Astrocyte (in vitro differentiated cells and primary cell): ENCODE measurements around the gene PRSS21. TPM values are rescaled to one million over a fixed set of nuclear protein-coding genes. Genes with fewer than 3 reads are reported as not detected.

Experiments
- DNase-seq: peaks from one replicate; pipeline ENCODE4 v3.0.0-alpha.2; 2010; ENCODE audit warnings: low read depth
- FAIRE-seq: peaks from 2 replicates; lab custom pipeline; 2011; peaks lifted over from hg19 to GRCh38; lab: Jason Lieb, UNC
- H2AFZ ChIP-seq: 2 replicates; pipeline ENCODE4 v1.6.0; 2012; ENCODE audit warnings: low read depth, low read length, inconsistent platforms
- H3K27ac ChIP-seq: 2 replicates; pipeline ENCODE4 v1.5.1; 2011; ENCODE audit warnings: low read depth, low read length, inconsistent platforms
- H3K27me3 ChIP-seq: 2 replicates; pipeline ENCODE4 v1.6.0; 2011; ENCODE audit warnings: low read length, inconsistent platforms; ENCODE audit not compliant: insufficient read depth
- H3K36me3 ChIP-seq: 2 replicates; pipeline ENCODE4 v1.5.1; 2011; ENCODE audit warnings: low read length, inconsistent platforms; ENCODE audit not compliant: insufficient read depth
- H3K4me1 ChIP-seq: 2 replicates; pipeline ENCODE4 v1.5.1; 2011; ENCODE audit warnings: low read length, inconsistent platforms; ENCODE audit not compliant: insufficient read depth
- H3K4me2 ChIP-seq: 2 replicates; pipeline ENCODE4 v1.6.0; 2012; ENCODE audit warnings: low read length, inconsistent platforms
- H3K4me3 ChIP-seq: 2 replicates; pipeline ENCODE4 v1.5.1; 2011; ENCODE audit warnings: low read depth, mild to moderate bottlenecking, low read length, inconsistent platforms; ENCODE audit not compliant: insufficient read depth
- H3K79me2 ChIP-seq: 2 replicates; pipeline ENCODE4 v1.6.0; 2012; ENCODE audit warnings: mild to moderate bottlenecking, low read length, inconsistent platforms; ENCODE audit not compliant: insufficient read depth
- H3K9ac ChIP-seq: 2 replicates; pipeline ENCODE4 v1.6.0; 2012; ENCODE audit warnings: mild to moderate bottlenecking, low read length, inconsistent platforms
- H3K9me3 ChIP-seq: 2 replicates; pipeline ENCODE4 v1.5.1; 2012; ENCODE audit warnings: low read depth, mild to moderate bottlenecking, low read length, inconsistent platforms; ENCODE audit not compliant: insufficient read depth
- H4K20me1 ChIP-seq: 2 replicates; pipeline ENCODE4 v1.6.0; 2012; ENCODE audit warnings: low read length, inconsistent platforms; ENCODE audit not compliant: insufficient read depth
- H3K27ac Mint-ChIP-seq: one replicate; pipeline ENCODE4 v1.8.0; 2021; ENCODE audit warnings: mild to moderate bottlenecking, mixed read lengths; ENCODE audit not compliant: unreplicated experiment
- H3K27me3 Mint-ChIP-seq: one replicate; pipeline ENCODE4 v1.8.0; 2021; ENCODE audit warnings: low read depth, mixed read lengths; ENCODE audit not compliant: unreplicated experiment
- H3K36me3 Mint-ChIP-seq: one replicate; pipeline ENCODE4 v1.8.0; 2021; ENCODE audit warnings: low read depth, mixed read lengths; ENCODE audit not compliant: unreplicated experiment
- H3K4me1 Mint-ChIP-seq: one replicate; pipeline ENCODE4 v1.8.0; 2021; ENCODE audit warnings: low read depth, mixed read lengths; ENCODE audit not compliant: unreplicated experiment
- H3K4me3 Mint-ChIP-seq: one replicate; pipeline ENCODE4 v1.8.0; 2021; ENCODE audit warnings: mild to moderate bottlenecking, moderate library complexity, mixed read lengths; ENCODE audit not compliant: unreplicated experiment
- H3K9me3 Mint-ChIP-seq: one replicate; pipeline ENCODE4 v1.8.0; 2021; ENCODE audit warnings: mild to moderate bottlenecking, mixed read lengths; ENCODE audit not compliant: unreplicated experiment
- CTCF ChIP-seq: IDR thresholded peaks from 2 replicates; pipeline ENCODE4 v1.5.1; 2011; ENCODE audit warnings: low read depth, mild to moderate bottlenecking, inconsistent platforms, low read length, moderate library complexity; ENCODE audit not compliant: insufficient read depth
- EZH2 ChIP-seq: IDR thresholded peaks from 2 replicates; pipeline ENCODE4 v1.6.1; 2012; ENCODE audit warnings: mild to moderate bottlenecking, low read length, inconsistent platforms; ENCODE audit not compliant: insufficient read depth
- total RNA-seq: library from RNA; stranded (reverse); gene quantifications from 2 replicates; pipeline ENCODE4 v1.2.1, GENCODE V29; 2021

The PRSS21 gene
- total RNA-seq, 1 donor from 2014 or later = not detected

GRCh38 chr16:2783581-2784357, 33.3 kb upstream of the PRSS21 start:
- no peaks in the 10 kb centered on the region for H3K36me3 ChIP-seq
- H3K4me3 ChIP-seq = no peak overlapping the region
- H2AFZ ChIP-seq = no peak overlapping the region
- Mint-ChIP-seq H3K36me3 (no peaks in the 10 kb centered on the region), H3K27me3 (peaks cover 19% of the 10 kb centered on the region), H3K27ac (no peak overlapping the region), H3K4me1 (peaks cover 2% of the 10 kb centered on the region), H3K4me3 (no peak overlapping the region), H3K9me3 (no peaks in the 10 kb centered on the region)
- H3K9me3 ChIP-seq = no peaks in the 10 kb centered on the region
- H3K79me2 ChIP-seq = peaks cover 2% of the 10 kb centered on the region
- H3K27me3 ChIP-seq = peaks cover 17% of the 10 kb centered on the region
- H4K20me1 ChIP-seq = no peaks in the 10 kb centered on the region
- no peak for DNase-seq
- TF ChIP-seq EZH2 (no peak), CTCF (no peak)
- H3K27ac ChIP-seq = no peak overlapping the region
- no peak for FAIRE-seq
- H3K9ac ChIP-seq = no peak overlapping the region
- H3K4me2 ChIP-seq = no peak overlapping the region
- H3K4me1 ChIP-seq = peaks cover 8% of the 10 kb centered on the region

GRCh38 chr16:2784358-2785100, 32.5 kb upstream of the PRSS21 start:
- TF ChIP-seq CTCF (no peak), EZH2 (no peak)
- Histone ChIP-seq H3K79me2 (no peaks in the 10 kb centered on the region), H3K9ac (no peak overlapping the region), H3K27ac (no peak overlapping the region), H3K4me3 (no peak overlapping the region), H3K9me3 (no peaks in the 10 kb centered on the region), H4K20me1 (no peaks in the 10 kb centered on the region), H2AFZ (peak overlapping the region; percentile 63), H3K4me1 (peaks cover 8% of the 10 kb centered on the region), H3K36me3 (no peaks in the 10 kb centered on the region), H3K27me3 (peaks cover 18% of the 10 kb centered on the region), H3K4me2 (peak overlapping the region; percentile 58)
- Mint-ChIP-seq H3K4me1 (peaks cover 2% of the 10 kb centered on the region), H3K27ac (no peak overlapping the region), H3K27me3 (peaks cover 24% of the 10 kb centered on the region), H3K9me3 (peaks cover 2% of the 10 kb centered on the region), H3K4me3 (no peak overlapping the region), H3K36me3 (no peaks in the 10 kb centered on the region)
- FAIRE-seq = no peak
- DNase-seq = no peak
